GM10266 (cell line): Measurements from ENCODE around the gene ISG20.
A peak's percentile ranks its signal among the peaks of the same experiment; 100 is the strongest.

Source experiments
- DNase-seq: peaks from one replicate; pipeline ENCODE4 v3.0.0; 2012; ENCODE audit errors: extremely low spot score
- CTCF ChIP-seq: IDR thresholded peaks from 2 replicates; pipeline ENCODE4 v1.5.1; 2012; ENCODE audit warnings: mild to moderate bottlenecking, low read depth; ENCODE audit not compliant: control insufficient read depth, insufficient read depth; ENCODE audit errors: missing control alignments

ISG20 gene

GRCh38 chr15:88646088-88646405 is 7.2 kb downstream of the ISG20 start:
- TF ChIP-seq CTCF = no peak
- no peak for DNase-seq

- no peak for TF ChIP-seq CTCF
- no peak for DNase-seq
Observed at GRCh38 chr15:88646951-88647350, 8.1 kb downstream of the ISG20 start.

- no peak for DNase-seq
- no peak for TF ChIP-seq CTCF
Observed at GRCh38 chr15:88647351-88648105, 8.7 kb downstream of the ISG20 start.

- no peak for DNase-seq
- no peak for TF ChIP-seq CTCF
Observed at GRCh38 chr15:88648357-88649214, 9.8 kb downstream of the ISG20 start.

GRCh38 chr15:88649286-88649733 is 10.5 kb downstream of the ISG20 start:
- DNase-seq = peak; percentile 58
- TF ChIP-seq CTCF = no peak

GRCh38 chr15:88649753-88650551 is 11.1 kb downstream of the ISG20 start:
- TF ChIP-seq CTCF = no peak
- no peak for DNase-seq

- TF ChIP-seq CTCF = no peak
- DNase-seq = no peak
Observed at GRCh38 chr15:88650556-88650955, 11.7 kb downstream of the ISG20 start.
